Fibroblast of skin of back (primary cell): ENCODE measurements around the gene GIMAP8.
"Not testable (repeated sequence)": the region's sequence is repeated elsewhere in the genome, so short reads cannot be mapped to it uniquely, and the experiment has no call there.

ENCODE experiments used
- DNase-seq: peaks from one replicate; pipeline ENCODE4 v3.0.0-alpha.2; 2013

Gene GIMAP8

GRCh38 chr7:150468241-150468640 is 17.8 kb downstream of the GIMAP8 start:
- DNase-seq, result no peak

GRCh38 chr7:150471886-150472285 is 21.5 kb downstream of the GIMAP8 start:
- DNase-seq, result no peak

GRCh38 chr7:150473902-150474301 is 23.5 kb downstream of the GIMAP8 start:
- DNase-seq, result no peak

GRCh38 chr7:150476285-150476684 is 25.9 kb downstream of the GIMAP8 start:
- DNase-seq, result no peak

- no peak for DNase-seq
Observed at GRCh38 chr7:150476819-150477631, 26.6 kb downstream of the GIMAP8 start.

GRCh38 chr7:150479023-150479716 is 28.7 kb downstream of the GIMAP8 start:
- no peak for DNase-seq

GRCh38 chr7:150481186-150481920 is 30.9 kb downstream of the GIMAP8 start:
- no peak for DNase-seq

- DNase-seq, result no peak
Observed at GRCh38 chr7:150481922-150482321, 31.5 kb downstream of the GIMAP8 start.

- not testable (repeated sequence) for DNase-seq
Observed at GRCh38 chr7:150483514-150483913, 33.1 kb downstream of the GIMAP8 start.

- not testable (repeated sequence) for DNase-seq
Observed at GRCh38 chr7:150484071-150484470, 33.6 kb downstream of the GIMAP8 start.

- DNase-seq, result no peak
Observed at GRCh38 chr7:150487625-150488024, 37.2 kb downstream of the GIMAP8 start.

- DNase-seq, result no peak
Observed at GRCh38 chr7:150489782-150490181, 39.4 kb downstream of the GIMAP8 start.

- DNase-seq, result not testable (repeated sequence)
Observed at GRCh38 chr7:150493442-150493841, 43.0 kb downstream of the GIMAP8 start.

- DNase-seq, result no peak
Observed at GRCh38 chr7:150502519-150502918, 52.1 kb downstream of the GIMAP8 start.

GRCh38 chr7:150503155-150503554 is 52.7 kb downstream of the GIMAP8 start:
- no peak for DNase-seq

- no peak for DNase-seq
Observed at GRCh38 chr7:150503581-150503980, 53.2 kb downstream of the GIMAP8 start.

- DNase-seq, result no peak
Observed at GRCh38 chr7:150507947-150508602, 57.6 kb downstream of the GIMAP8 start.

GRCh38 chr7:150511048-150511447 is 60.6 kb downstream of the GIMAP8 start:
- no peak for DNase-seq

- no peak for DNase-seq
Observed at GRCh38 chr7:150513758-150514157, 63.3 kb downstream of the GIMAP8 start.

- DNase-seq, result no peak
Observed at GRCh38 chr7:150514748-150515222, 64.4 kb downstream of the GIMAP8 start, which contains the start of gene GIMAP7. TSS of gene GIMAP7 (plus strand) at chr7:150514872. CDS start at chr7:150519975, 5,103 bp downstream.

- DNase-seq, result no peak
Observed at GRCh38 chr7:150515248-150516147, 65.1 kb downstream of the GIMAP8 start.
